ENCODE data around the gene MYCN.
"Not testable (repeated sequence)": the region's sequence is repeated elsewhere in the genome, so short reads cannot be mapped to it uniquely, and the experiment has no call there.

MYCN gene

GRCh38 chr2:15943378-15944280 lies 3.3 kb downstream of the MYCN start:
- no peak for DNase-seq (ENCODE audit: low read depth)

- no peak for DNase-seq (ENCODE audit: low read depth)
Observed at GRCh38 chr2:15944325-15945017, 4.1 kb downstream of the MYCN start.

- no peak for DNase-seq (ENCODE audit: low read depth)
Observed at GRCh38 chr2:15945909-15946705, 5.8 kb downstream of the MYCN start.

GRCh38 chr2:15946983-15947382 lies 6.6 kb downstream of the MYCN start:
- no peak for DNase-seq (ENCODE audit: low read depth)

DNA sequence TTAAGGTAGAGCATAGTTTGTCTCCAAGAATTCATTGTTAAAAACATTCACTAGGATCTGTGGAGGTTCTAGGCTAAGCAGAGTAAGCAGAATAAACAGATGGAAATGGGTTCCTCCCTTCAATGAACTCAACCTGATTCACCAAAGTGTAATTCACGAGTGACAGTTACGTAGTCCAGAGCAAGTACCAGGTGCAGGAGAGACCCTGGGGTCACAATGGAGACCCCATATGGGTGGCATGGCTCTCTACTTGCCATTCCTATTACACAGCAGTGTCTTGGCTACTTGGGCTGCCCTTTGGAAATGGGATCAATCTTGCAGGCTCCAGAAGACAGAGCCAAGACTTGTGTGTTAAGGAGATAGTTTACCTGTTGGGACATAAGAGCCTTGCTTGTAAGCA lies 7.1 kb downstream of the MYCN start:
- no peak for DNase-seq (ENCODE audit: low read depth)

- no peak for DNase-seq (ENCODE audit: low read depth)
Observed at GRCh38 chr2:15948704-15948957, 8.3 kb downstream of the MYCN start.

DNA sequence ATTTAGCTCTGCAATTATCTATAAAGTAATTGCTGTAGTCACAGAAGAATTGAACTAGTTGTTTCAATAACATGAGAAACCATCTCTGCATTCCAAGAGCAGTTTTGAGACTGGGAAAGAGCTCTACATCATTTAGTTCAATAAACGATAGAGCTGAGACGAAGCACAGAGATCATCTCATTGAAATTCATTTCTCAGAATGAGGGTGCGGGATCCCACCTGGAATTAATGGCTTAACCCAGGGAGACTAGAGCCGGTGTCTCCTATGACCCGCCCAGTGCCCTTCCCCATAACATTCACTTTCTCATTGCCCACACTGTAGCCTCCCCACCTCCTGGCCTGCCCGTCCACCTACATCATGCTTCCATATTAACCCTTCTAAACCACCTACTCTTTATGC lies 8.8 kb downstream of the MYCN start:
- no peak for DNase-seq (ENCODE audit: low read depth)

GRCh38 chr2:15949551-15949950 lies 9.2 kb downstream of the MYCN start:
- DNase-seq (ENCODE audit: low read depth), result no peak

DNA sequence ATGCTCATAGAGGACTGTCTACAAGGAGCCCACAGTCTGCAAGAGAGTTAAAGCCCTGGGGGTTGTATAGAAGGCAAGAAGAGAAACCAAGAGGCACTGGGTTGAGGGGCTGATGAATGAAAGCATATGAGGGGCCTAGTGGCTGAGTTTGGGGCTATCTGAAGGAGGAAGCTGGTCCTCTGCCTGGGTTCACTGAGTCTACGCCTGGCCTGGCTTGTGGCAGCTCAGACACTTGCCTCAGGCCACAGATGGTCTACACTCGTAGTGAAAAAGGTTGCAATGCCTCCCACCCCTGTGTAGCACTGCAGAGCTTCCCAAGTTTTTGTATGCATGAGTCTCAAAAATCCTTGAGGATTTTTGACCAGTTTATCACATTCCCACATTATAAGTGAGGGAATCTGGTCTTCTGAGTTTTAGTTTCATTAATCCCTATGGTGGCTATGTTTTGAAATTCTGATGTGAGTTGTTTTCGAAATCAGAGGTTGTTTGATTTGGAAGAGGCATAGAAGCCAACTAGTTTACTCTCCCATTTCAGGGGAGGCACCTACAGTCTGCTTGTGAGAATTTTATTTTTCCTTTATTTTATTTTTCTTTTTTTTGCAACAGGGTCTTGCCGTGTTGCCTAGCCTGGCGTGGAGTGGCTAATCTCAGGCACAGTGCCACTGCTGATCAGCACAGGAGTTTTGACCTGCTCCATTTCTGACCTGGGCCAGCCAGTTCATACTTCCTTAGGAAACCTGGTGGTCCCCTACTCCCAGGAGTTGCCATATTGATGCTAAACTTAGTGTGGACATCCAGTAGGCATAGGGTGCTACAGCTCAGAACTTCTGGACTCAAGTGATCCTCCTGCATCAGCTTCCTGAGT lies 10.0 kb downstream of the MYCN start:
- no peak for DNase-seq (ENCODE audit: low read depth)

GRCh38 chr2:15951936-15952335 lies 11.6 kb downstream of the MYCN start:
- DNase-seq (ENCODE audit: low read depth), result not testable (repeated sequence)

GRCh38 chr2:15952451-15953146 lies 12.2 kb downstream of the MYCN start:
- no peak for DNase-seq (ENCODE audit: low read depth)

- no peak for DNase-seq (ENCODE audit: low read depth)
Observed at GRCh38 chr2:15953147-15953630, 12.8 kb downstream of the MYCN start.

GRCh38 chr2:15953891-15954680 lies 13.7 kb downstream of the MYCN start:
- DNase-seq (ENCODE audit: low read depth), result no peak

- DNase-seq (ENCODE audit: low read depth), result no peak
Observed at GRCh38 chr2:15954761-15955160, 14.4 kb downstream of the MYCN start.

DNA sequence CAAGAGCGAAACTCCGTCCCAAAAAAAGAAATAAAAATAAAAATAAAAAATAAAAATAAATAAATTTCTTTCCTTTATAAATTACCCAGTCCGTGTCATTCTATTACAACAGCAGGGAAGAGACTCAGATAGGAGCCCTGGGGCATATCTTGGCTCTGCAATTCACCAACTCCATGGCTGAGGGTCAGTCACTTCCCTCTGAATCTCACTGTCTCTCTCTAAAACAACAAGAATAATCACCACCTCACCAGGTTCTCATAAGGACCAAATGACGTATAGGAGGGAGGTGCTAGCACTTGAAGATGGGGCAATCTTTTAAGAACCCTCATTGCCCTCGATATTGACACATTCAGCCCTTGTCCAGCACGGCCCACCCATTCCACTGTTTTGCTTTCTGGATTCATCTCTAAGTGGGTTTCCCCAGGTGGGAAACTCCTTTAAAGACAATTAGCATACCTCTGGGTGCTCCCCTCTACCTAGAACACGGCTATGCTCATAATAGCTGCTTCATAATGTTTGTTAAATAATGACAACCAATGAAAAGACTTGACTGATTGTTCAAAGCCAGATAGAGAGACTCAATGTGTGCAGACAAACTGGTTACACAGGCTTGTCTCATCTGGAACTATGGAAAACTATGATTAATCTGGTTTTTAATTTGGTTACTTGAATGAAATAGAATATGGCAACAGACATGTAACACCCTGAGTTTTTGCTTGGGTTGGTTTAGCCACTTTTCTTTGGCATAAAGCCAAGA lies 15.1 kb downstream of the MYCN start:
- no peak for DNase-seq (ENCODE audit: low read depth)

GRCh38 chr2:15956230-15956629 lies 15.9 kb downstream of the MYCN start:
- no peak for DNase-seq (ENCODE audit: low read depth)

DNA sequence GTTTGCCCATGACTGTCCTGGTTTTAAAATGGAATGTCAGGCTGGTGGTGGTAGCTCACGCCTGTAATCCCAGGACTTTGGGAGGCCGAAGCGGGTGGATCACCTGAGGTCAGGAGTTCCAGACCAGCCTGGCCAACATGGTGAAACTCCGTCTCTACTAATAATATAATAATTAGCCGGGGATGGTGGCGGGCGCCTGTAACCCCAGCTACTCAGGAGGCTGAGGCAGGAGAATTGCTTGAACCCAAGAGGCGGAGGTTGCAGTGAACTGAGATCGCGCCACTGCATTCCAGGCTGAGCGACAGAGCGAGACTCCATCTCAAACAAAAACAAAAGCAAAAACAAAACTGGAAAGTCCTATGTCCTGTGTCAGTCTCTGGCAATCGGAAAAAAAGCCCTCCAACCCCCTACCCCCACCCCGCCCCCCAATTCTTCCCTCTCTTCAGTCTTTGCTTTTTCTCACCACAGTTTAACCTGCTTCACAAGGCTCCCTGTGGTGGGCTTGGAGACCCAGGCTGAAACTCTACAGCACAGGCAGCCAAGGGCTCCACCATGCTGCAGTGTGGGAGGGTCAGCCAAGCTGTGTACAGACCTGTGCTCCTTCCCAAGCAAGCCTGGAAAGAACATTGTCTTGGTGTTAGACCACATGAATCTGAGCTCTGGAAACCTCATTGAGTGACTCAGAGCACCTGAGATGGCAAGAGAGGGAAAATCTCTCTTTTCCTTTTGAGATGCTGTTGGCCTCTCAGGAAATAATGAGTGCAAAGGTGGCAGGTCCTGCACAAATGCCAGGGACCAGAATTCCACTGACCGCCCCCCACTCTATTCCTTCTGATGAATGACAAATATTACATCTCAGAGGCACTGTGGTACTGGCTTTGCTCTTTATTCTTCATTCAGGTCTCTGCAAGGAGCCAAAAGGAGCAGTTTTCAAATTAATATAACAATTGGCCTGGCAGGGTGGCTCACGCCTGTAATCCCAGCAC lies 16.7 kb downstream of the MYCN start:
- no peak for DNase-seq (ENCODE audit: low read depth)

Measured in GM04503 (cell line).